DMS 273 (cell line): ENCODE results near the gene RAX2.

Experiments
- DNase-seq: peaks from one replicate; lab custom pipeline; 2025; ENCODE audit not compliant: unreplicated experiment; lab: John Stamatoyannopoulos, UW

RAX2 gene

DNA sequence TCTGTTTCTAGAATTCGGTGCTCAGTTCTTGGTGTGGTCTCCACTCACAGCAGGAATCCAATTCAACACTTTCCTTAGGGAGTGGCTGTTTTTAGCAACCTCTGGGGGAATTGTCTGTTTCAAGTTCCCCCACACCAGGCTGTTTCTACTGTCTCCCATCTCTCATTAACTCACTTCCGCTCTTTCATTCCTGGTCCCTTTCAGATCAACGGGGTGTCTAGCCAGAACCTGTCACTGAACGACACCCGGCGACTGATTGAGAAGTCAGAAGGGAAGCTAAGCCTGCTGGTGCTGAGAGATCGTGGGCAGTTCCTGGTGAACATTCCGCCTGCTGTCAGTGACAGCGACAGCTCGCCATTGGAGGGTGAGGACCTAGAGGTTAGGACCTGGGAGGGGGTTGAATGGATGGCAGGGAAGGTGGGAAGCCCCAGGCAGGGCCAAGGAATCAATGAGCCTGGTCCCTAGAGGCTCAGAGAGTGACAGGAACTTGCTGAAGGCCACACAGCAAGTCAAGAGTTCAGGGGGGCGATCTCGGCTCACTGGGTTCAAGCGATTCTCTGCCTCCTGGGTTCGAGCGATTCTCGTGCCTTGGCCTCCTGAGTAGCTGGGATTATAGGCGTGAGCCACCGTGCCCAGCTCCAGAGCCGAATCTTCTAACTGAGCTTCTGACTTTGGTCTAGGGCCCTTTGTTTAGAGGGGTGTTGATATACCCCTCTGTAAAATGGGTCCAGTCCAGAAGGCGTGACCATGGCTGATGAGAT is 38.3 kb downstream of the RAX2 start:
- no peak for DNase-seq

DNA sequence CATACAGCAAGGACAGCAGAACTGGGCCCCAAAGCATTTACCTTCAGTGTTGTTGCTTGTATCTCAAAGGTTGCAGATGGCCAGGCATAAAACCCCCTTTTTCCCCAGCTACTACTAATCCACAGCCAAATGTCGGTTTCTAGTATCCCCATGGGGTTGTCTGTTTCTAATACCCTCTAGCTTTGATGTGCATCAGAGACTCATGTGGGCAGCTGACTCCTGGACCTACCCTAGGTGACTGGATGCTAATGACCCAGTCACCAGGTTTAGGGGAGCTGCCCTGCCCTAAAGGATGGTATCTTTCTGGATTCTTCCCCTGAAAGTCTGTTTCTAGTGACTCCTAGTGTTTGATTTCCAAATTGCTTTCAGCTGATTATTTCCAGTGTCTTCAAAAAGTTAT is 39.9 kb downstream of the RAX2 start:
- DNase-seq: no peak

GRCh38 chr19:3730457-3730958 is 41.5 kb downstream of the RAX2 start:
- DNase-seq: no peak

DNA sequence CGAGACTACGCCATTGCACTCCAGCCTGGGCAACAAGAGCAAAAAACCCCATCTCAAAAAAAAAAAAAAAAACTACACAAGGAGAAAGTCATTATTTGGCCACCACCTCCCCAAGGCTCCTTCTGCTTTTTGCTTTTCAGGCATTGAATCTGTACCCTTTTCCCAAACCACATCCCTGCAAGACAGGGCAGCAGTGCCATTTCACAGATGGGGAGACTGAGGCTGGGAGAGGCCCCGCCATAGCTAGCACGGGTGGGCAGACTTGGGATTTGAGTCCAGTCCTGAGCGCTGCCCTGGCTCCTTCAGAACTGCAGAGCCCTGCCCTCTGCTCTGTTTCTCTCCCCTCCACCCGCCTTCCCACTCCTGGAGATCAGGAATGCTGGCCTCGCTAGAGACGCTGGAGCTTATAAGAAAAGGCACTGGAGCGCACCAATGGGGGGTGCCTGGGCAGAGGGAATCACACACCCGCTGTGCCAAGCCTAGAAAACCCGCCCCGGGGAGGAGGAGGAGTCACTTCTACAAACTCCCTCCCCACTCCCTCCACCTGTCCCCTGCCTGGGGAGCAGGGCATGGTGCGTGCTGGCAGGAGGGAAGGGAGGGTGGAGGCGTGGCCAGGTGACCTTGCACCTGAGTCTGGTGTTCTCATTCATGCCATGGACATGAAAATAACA is 46.3 kb downstream of the RAX2 start:
- peak; percentile 81 for DNase-seq

- DNase-seq: no peak
Observed at GRCh38 chr19:3725121-3725520, 46.9 kb downstream of the RAX2 start.

DNA sequence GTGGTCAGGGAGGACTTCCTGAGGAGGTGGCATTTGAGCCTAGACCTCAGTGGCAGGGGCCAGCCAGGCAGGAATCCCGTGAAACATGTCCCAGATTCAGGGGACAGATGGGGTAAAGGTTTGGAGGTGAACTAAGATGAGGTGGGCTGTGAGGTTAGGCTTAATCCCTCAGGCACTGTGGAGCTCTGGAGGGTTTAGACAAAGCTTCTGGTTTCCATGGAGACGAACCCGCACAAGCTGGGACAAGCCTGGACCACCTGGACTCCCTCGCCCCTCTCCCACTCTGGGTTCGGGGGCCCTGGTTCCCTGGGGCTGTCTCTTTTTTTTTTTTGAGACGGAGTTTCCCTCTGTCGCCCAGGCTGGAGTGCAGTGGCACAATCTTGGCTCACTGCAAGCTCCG is 48.1 kb downstream of the RAX2 start:
- peak; percentile 71 for DNase-seq

DNA sequence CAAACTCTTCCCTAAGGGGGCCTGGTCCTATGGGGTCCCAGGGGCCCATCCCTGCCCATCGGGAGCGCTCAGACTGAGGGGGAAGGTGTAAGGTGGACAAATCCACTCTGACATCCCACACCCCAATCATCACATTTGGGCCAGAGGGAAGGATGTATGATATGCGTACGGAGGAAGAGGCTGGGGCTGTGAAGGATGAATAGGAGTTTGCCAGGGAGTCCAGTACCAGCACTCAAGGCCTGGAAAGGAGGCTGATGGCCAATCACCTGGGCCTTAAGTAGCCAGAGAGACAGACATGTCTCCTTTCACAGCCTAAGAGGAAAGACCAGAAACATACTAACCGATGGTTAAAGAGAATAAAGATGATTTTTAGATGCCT is 48.9 kb downstream of the RAX2 start:
- no peak for DNase-seq

- no peak for DNase-seq
Observed at GRCh38 chr19:3722443-3723109, 49.5 kb downstream of the RAX2 start.

GRCh38 chr19:3721887-3722442 is 50.1 kb downstream of the RAX2 start:
- no peak for DNase-seq

- peak; percentile 96 for DNase-seq
Observed at GRCh38 chr19:3721131-3721886, 50.7 kb downstream of the RAX2 start.

- DNase-seq: no peak
Observed at GRCh38 chr19:3720349-3720917, 51.6 kb downstream of the RAX2 start.

DNA sequence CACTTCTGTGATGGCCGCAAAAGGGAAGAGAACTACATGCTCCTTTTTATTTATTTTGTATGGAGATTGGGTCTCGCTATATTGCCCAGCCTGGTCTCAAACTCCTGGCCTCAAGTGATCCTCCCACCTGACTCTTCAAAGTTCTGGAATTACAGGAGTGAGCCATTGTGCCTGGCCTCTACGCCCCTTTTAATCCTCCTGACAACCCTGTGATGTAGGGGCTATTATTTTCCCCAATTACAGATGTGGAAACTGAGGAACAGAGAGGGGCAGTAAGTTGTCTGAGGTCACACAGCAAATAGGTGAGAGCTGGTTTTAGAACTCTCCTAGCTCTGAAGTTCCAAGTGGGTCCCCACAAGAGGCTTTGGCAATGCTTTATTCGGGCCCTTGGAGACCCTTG is 52.2 kb downstream of the RAX2 start:
- DNase-seq: no peak
